Neutrophil (primary cell): Measurements from ENCODE around the gene MXRA8.

Source experiments
- H3K27ac ChIP-seq: fragments of 200-600 bp; sonication (generic); 2 replicates; pipeline ENCODE4 v1.5.1; 2016; ENCODE audit warnings: mild to moderate bottlenecking, moderate library complexity
- H3K27me3 ChIP-seq: fragments of 200-600 bp; sonication (generic); 2 replicates; pipeline ENCODE4 v1.6.0; 2016; ENCODE audit warnings: mild to moderate bottlenecking
- H3K36me3 ChIP-seq: fragments of 200-600 bp; sonication (generic); 2 replicates; pipeline ENCODE4 v1.5.1; 2017
- H3K4me1 ChIP-seq, 2 experiments: fragments of 200-600 bp in 1 of 2; sonication (generic) in 1 of 2; 1 replicate in 1 of 2; 2 replicates in 1 of 2; pipeline versions ENCODE4 v1.5.1 to v1.6.1; 2013 to 2016; ENCODE audit warnings: low read depth in 1 of 2, low read length in 1 of 2, mild to moderate bottlenecking in 1 of 2, moderate library complexity in 1 of 2; ENCODE audit not compliant: control insufficient read depth in 1 of 2, insufficient read depth in 1 of 2
- H3K4me3 ChIP-seq, 2 experiments: fragments of 200-600 bp in 1 of 2; sonication (generic) in 1 of 2; 1 replicate in 1 of 2; 2 replicates in 1 of 2; pipeline ENCODE4 v1.5.1; 2013 to 2016; ENCODE audit warnings: low read depth in 1 of 2, low read length in 1 of 2, mild to moderate bottlenecking in 1 of 2, moderate library complexity in 1 of 2
- H3K9me3 ChIP-seq: fragments of 200-600 bp; sonication (generic); 2 replicates; pipeline ENCODE4 v1.5.1; 2016
- CTCF ChIP-seq: fragments of 200-600 bp; sonication (generic); IDR thresholded peaks from 2 replicates; pipeline ENCODE4 v1.5.1; 2016; ENCODE audit warnings: antibody characterized with exemption

Gene MXRA8

GRCh38 chr1:1305300-1306069 is 52.9 kb downstream of the MXRA8 start:
- H3K4me1 ChIP-seq, result peaks cover 37 to 43% of the 10 kb centered on the region in 2 experiments
- peak overlapping the region in 1 of 2 experiments; percentile 10 for H3K4me3 ChIP-seq
- no peak for TF ChIP-seq CTCF
- H3K36me3 ChIP-seq, result peaks cover 7% of the 10 kb centered on the region
- H3K27ac ChIP-seq, result peak overlapping the region; percentile 9
- H3K27me3 ChIP-seq, result peaks cover 4% of the 10 kb centered on the region
- H3K9me3 ChIP-seq, result no peaks in the 10 kb centered on the region

GRCh38 chr1:1304331-1305299 is 53.7 kb downstream of the MXRA8 start:
- TF ChIP-seq CTCF, result no peak
- H3K9me3 ChIP-seq, result no peaks in the 10 kb centered on the region
- no peak overlapping the region for H3K4me3 ChIP-seq
- peaks cover 2% of the 10 kb centered on the region for H3K27me3 ChIP-seq
- peaks cover 36 to 42% of the 10 kb centered on the region in 2 experiments for H3K4me1 ChIP-seq
- H3K27ac ChIP-seq, result peak overlapping the region; percentile 9
- no peaks in the 10 kb centered on the region for H3K36me3 ChIP-seq

GRCh38 chr1:1303736-1304135 is 54.6 kb downstream of the MXRA8 start:
- H3K36me3 ChIP-seq, result no peaks in the 10 kb centered on the region
- H3K9me3 ChIP-seq, result no peaks in the 10 kb centered on the region
- peaks cover 28 to 33% of the 10 kb centered on the region in 2 experiments for H3K4me1 ChIP-seq
- H3K4me3 ChIP-seq, result no peak overlapping the region
- no peak for TF ChIP-seq CTCF
- no peak overlapping the region for H3K27ac ChIP-seq
- no peaks in the 10 kb centered on the region for H3K27me3 ChIP-seq

GRCh38 chr1:1302951-1303509 is 55.3 kb downstream of the MXRA8 start:
- Histone ChIP-seq H3K9me3 (no peaks in the 10 kb centered on the region), H3K27me3 (no peaks in the 10 kb centered on the region), H3K36me3 (peaks cover 2% of the 10 kb centered on the region), H3K27ac (no peak overlapping the region), H3K4me3 (no peak overlapping the region), H3K4me1 (peaks cover 28 to 31% of the 10 kb centered on the region in 2 experiments)
- TF ChIP-seq CTCF, result no peak
